Endothelial cell of umbilical vein (primary cell): ENCODE results near the gene CHST8. TPM values are rescaled to one million over a fixed set of nuclear protein-coding genes. Genes with fewer than 3 reads are reported as not detected.

Source experiments
- BruUV-seq: library from RNA; stranded (reverse); fragments of 400-500 nt; replicated peaks from 2 replicates; lab custom pipeline; 2021; lab: Mats Ljungman, UMichigan
- CTCF ChIA-PET: fragments of 300-600, 350-600 bp; sonication (Branson Sonifier 250); formaldehyde crosslinking; loops from one replicate; lab custom pipeline; 2021; ENCODE audit warnings: antibody characterized with exemption, inconsistent platforms; lab: Charles Lee
- POLR2A ChIA-PET: fragments of 300-600, 350-600 bp; sonication (Branson Sonifier 250); formaldehyde crosslinking; loops from one replicate; lab custom pipeline; 2021; ENCODE audit warnings: antibody characterized with exemption, inconsistent platforms; lab: Charles Lee
- DNase-seq: peaks from one replicate; pipeline ENCODE4 v3.0.0-alpha.2; 2011; ENCODE audit warnings: low read depth, low spot score
- FAIRE-seq: peaks from 2 replicates; lab custom pipeline; 2011; peaks lifted over from hg19 to GRCh38; lab: Jason Lieb, UNC
- H2AFZ ChIP-seq: 2 replicates; pipeline ENCODE4 v1.6.0; 2012; ENCODE audit warnings: low read depth, low read length, control low read depth, inconsistent platforms
- H3K27ac ChIP-seq: 2 replicates; pipeline ENCODE4 v1.5.1; 2011; ENCODE audit warnings: low read depth, mild to moderate bottlenecking, control low read depth, low read length, moderate library complexity; ENCODE audit not compliant: insufficient read depth
- H3K27me3 ChIP-seq, 2 experiments: 2 replicates each; pipeline versions ENCODE4 v1.6.0 to v1.6.1; 2011; ENCODE audit warnings: low read length in 2 of 2, mixed read lengths in 1 of 2; ENCODE audit not compliant: control insufficient read depth in 2 of 2, insufficient read depth in 2 of 2
- H3K36me3 ChIP-seq, 2 experiments: 2 replicates in 1 of 2; 3 replicates in 1 of 2; pipeline ENCODE4 v1.5.1; 2011; ENCODE audit warnings: low read length in 2 of 2, mild to moderate bottlenecking in 1 of 2, moderate library complexity in 1 of 2; ENCODE audit not compliant: control insufficient read depth in 2 of 2, insufficient read depth in 2 of 2; ENCODE audit errors: extremely low read depth in 1 of 2
- H3K4me1 ChIP-seq: 3 replicates; pipeline ENCODE4 v1.5.1; 2011; ENCODE audit warnings: mild to moderate bottlenecking, low read length; ENCODE audit not compliant: control insufficient read depth, insufficient read depth; ENCODE audit errors: extremely low read depth
- H3K4me2 ChIP-seq: 2 replicates; pipeline ENCODE4 v1.6.1; 2011; ENCODE audit warnings: low read length, control low read depth, mixed read lengths; ENCODE audit not compliant: insufficient read depth
- H3K4me3 ChIP-seq, 3 experiments: fragments of 200-600 bp in 1 of 3; sonication (generic), shearing (Covaris generic) in 1 of 3; replicated peaks in 1 of 3; 2 replicates each; pipeline ENCODE4 v1.5.1; 2011 to 2016; ENCODE audit warnings: control low read depth in 3 of 3, low read length in 3 of 3, mild to moderate bottlenecking in 2 of 3, inconsistent platforms in 1 of 3, low read depth in 1 of 3, moderate library complexity in 1 of 3; ENCODE audit not compliant: insufficient read depth in 1 of 3
- H3K79me2 ChIP-seq: 2 replicates; pipeline ENCODE4 v1.6.0; 2012; ENCODE audit warnings: low read length, inconsistent platforms; ENCODE audit not compliant: control insufficient read depth, insufficient read depth
- H3K9ac ChIP-seq: replicated peaks from 2 replicates; pipeline ENCODE3; 2011; ENCODE audit warnings: low read length, control low read depth; ENCODE audit not compliant: insufficient read depth; ENCODE audit errors: extremely low read depth
- H3K9me1 ChIP-seq: replicated peaks from 3 replicates; pipeline ENCODE4 v1.6.0; 2011; ENCODE audit warnings: mild to moderate bottlenecking, low read length; ENCODE audit not compliant: control insufficient read depth, insufficient read depth; ENCODE audit errors: extremely low read depth
- H3K9me3 ChIP-seq: replicated peaks from 2 replicates; pipeline ENCODE4 v1.5.1; 2012; ENCODE audit warnings: low read length, inconsistent platforms; ENCODE audit not compliant: control insufficient read depth, insufficient read depth
- H4K20me1 ChIP-seq: replicated peaks from 2 replicates; pipeline ENCODE3; 2011; ENCODE audit warnings: mild to moderate bottlenecking, low read length; ENCODE audit not compliant: control insufficient read depth, insufficient read depth; ENCODE audit errors: extremely low read depth
- EZH2 ChIP-seq: IDR thresholded peaks from 2 replicates; pipeline ENCODE4 v1.6.1; 2012; ENCODE audit warnings: borderline replicate concordance, low read depth, mild to moderate bottlenecking, moderate library complexity, low read length, inconsistent platforms; ENCODE audit not compliant: severe bottlenecking
- GATA2 ChIP-seq: IDR thresholded peaks from 2 replicates; pipeline ENCODE4 v1.7.0; 2011; ENCODE audit warnings: low read depth, mild to moderate bottlenecking, moderate library complexity, mixed read lengths, low read length; ENCODE audit not compliant: insufficient read length, insufficient read depth
- JUN ChIP-seq: IDR thresholded peaks from 2 replicates; pipeline ENCODE4 v1.6.1; 2011; ENCODE audit warnings: borderline replicate concordance, low read depth; ENCODE audit not compliant: insufficient read length, insufficient read depth
- MYC ChIP-seq: IDR thresholded peaks from one replicate; pipeline ENCODE4 v1.6.1; 2011; ENCODE audit warnings: mild to moderate bottlenecking, low read depth, low read length
- POLR2A ChIP-seq: IDR thresholded peaks from 2 replicates; pipeline ENCODE4 v1.6.1; 2012; ENCODE audit warnings: low read depth, mild to moderate bottlenecking, control low read depth, low read length
- POLR2AphosphoS5 ChIP-seq: IDR thresholded peaks from 2 replicates; pipeline ENCODE4 v1.6.1; 2012; ENCODE audit warnings: low read depth, mild to moderate bottlenecking, control low read depth, low read length, moderate library complexity; ENCODE audit not compliant: insufficient read depth
- dilution Hi-C: fragments of 300-500 bp; cut with MboI; formaldehyde crosslinking; loops from one replicate; pipeline ENCODE4 v1.15.0; 2019; ENCODE audit warnings: low sequenced_read_pairs; ENCODE audit not compliant: extremely low pct_ligation_motif_present
- intact Hi-C: fragments of 100-400 bp; cut with micrococcal nuclease; formaldehyde crosslinking; loops from one replicate; pipeline ENCODE4 v1.10.0; 2022
- polyA plus RNA-seq, 4 experiments: library from polyadenylated mRNA; depleted of rRNA in 3 of 4; stranded (reverse) in 3 of 4; unstranded in 1 of 4; fragments of >200 nt; gene quantifications; 2 replicates each; pipeline versions ENCODE4 v1.2.1 to v1.2.3, GENCODE V29; 2011 to 2012; ENCODE audit warnings: missing spikeins in 1 of 4
- total RNA-seq: library from RNA; stranded (reverse); gene quantifications from 2 replicates; pipeline ENCODE4 v1.2.3, GENCODE V29; 2021
- TF ChIP-seq, protein P1 (sequence below), 2 donors: IDR thresholded peaks; 1 replicate in 1 of 2; 2 replicates in 1 of 2; pipeline ENCODE4 v1.5.1; 2011; ENCODE audit warnings: low read length in 2 of 2, mild to moderate bottlenecking in 2 of 2, moderate library complexity in 2 of 2, control low read depth in 1 of 2, inconsistent platforms in 1 of 2, low read depth in 1 of 2; ENCODE audit not compliant: insufficient read depth in 1 of 2; ENCODE audit errors: extremely low read depth in 1 of 2

Gene CHST8
- total and polyA plus RNA-seq, 2 donors (not counting 3 experiments of a cell fraction or from before 2014, with no cell fraction given) = not detected

DNA sequence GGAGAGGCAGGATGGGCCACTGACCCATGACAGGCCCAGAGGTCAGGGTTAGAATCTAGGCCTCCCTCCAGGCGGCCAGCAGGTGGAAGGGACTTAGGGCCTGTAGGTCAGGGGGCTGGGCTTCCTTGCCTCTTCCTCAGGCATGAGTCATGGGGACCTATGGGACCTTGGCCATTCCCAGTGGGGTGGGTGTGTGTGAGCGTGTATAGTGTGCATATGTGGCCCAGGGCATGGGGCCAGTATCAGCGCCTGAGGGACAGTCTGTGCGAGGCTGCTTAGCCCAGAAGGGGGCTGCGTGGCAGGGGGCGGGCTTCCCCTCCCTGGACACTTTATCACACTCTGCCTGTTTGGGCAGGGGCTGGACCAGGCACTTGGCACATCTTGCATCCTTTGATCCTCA is 188.2 kb downstream of the CHST8 start:
- no peak overlapping the region for H3K9ac ChIP-seq
- H3K36me3 ChIP-seq = peaks cover 2 to 49% of the 10 kb centered on the region in 2 experiments
- ChIA-PET POLR2A (no interaction called here), CTCF (interaction anchor here (0.7 to 1.4 kb wide), 3 partner anchors 10 to 286 kb away, joined by 3 to 4 read pairs (median 3); no protein-coding TSS in a partner anchor)
- H3K27ac ChIP-seq = no peak overlapping the region
- no peaks in the 10 kb centered on the region for H3K9me1 ChIP-seq
- intact Hi-C loops (loop anchor here (1.0 kb wide), 1 partner anchor 10 kb away; no protein-coding TSS in a partner anchor), dilution Hi-C loops (no loop called here)
- no peaks in the 10 kb centered on the region for H3K9me3 ChIP-seq
- no TSS peak for BruUV-seq
- H3K4me1 ChIP-seq = peaks cover 7% of the 10 kb centered on the region
- no peaks in the 10 kb centered on the region for H3K79me2 ChIP-seq
- DNase-seq = peak; percentile 58
- no peak overlapping the region for H3K4me3 ChIP-seq
- no peak for FAIRE-seq
- no peak overlapping the region for H2AFZ ChIP-seq
- TF ChIP-seq POLR2AphosphoS5 (no peak), EZH2 (no peak), POLR2A (no peak), GATA2 (no peak), MYC (no peak), JUN (no peak)
- TF ChIP-seq, protein P1, sequence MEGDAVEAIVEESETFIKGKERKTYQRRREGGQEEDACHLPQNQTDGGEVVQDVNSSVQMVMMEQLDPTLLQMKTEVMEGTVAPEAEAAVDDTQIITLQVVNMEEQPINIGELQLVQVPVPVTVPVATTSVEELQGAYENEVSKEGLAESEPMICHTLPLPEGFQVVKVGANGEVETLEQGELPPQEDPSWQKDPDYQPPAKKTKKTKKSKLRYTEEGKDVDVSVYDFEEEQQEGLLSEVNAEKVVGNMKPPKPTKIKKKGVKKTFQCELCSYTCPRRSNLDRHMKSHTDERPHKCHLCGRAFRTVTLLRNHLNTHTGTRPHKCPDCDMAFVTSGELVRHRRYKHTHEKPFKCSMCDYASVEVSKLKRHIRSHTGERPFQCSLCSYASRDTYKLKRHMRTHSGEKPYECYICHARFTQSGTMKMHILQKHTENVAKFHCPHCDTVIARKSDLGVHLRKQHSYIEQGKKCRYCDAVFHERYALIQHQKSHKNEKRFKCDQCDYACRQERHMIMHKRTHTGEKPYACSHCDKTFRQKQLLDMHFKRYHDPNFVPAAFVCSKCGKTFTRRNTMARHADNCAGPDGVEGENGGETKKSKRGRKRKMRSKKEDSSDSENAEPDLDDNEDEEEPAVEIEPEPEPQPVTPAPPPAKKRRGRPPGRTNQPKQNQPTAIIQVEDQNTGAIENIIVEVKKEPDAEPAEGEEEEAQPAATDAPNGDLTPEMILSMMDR (IDR thresholded peaks at IDR 0.05; ENCODE audit: extremely low read depth in 1 of 2, insufficient read depth in 1 of 2, low read depth in 1 of 2, low read length in 2 of 2) = no peak
- no peak overlapping the region for H3K4me2 ChIP-seq
- H4K20me1 ChIP-seq = no peaks in the 10 kb centered on the region
- no peaks in the 10 kb centered on the region for H3K27me3 ChIP-seq
